ENCODE results near the gene TDRD1. TPM values are rescaled to one million over a fixed set of nuclear protein-coding genes. Genes with fewer than 3 reads are reported as not detected.

Gene TDRD1
- total RNA-seq, 1 experiment from 2014 or later = not detected

DNA sequence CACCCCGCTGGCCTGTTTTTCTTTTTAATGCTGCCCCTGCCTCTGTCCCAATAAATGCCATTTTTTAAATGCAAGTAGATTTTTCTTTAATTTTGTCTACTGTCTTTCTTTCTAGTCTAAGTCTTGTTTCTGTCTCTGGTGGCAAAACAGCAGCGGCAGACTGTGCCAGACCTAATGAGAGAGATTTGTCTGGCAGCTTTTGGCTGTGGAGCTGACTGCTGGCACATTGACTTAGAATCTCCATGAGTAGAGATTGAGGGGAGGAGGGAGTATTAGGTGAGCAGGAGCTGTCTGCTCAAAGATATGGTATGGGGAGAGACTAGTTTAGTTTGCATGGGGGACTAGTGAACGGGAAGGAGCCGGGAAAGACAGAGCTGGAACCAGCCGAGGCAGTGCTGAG is 72.9 kb downstream of the TDRD1 start:
- Histone ChIP-seq H3K9me3 (ENCODE audit: low read depth, low read length, poor library complexity, severe bottlenecking) (no peaks in the 10 kb centered on the region), H3K27ac (ENCODE audit: low read depth, low read length, poor library complexity, severe bottlenecking) (no peak overlapping the region), H3K36me3 (ENCODE audit: insufficient read depth, low read length, poor library complexity, severe bottlenecking) (no peaks in the 10 kb centered on the region), H3K27me3 (replicated peaks; ENCODE audit: insufficient read depth, low read depth, low read length, poor library complexity) (no peaks in the 10 kb centered on the region), H3K4me1 (ENCODE audit: insufficient read depth, low read length, poor library complexity, severe bottlenecking) (no peaks in the 10 kb centered on the region), H3K4me3 (ENCODE audit: low read depth, low read length, poor library complexity, severe bottlenecking) (no peak overlapping the region)
- intact Hi-C loops (cut with micrococcal nuclease; ENCODE audit: unreplicated experiment) = no loop called here
- TF ChIP-seq, protein P1, sequence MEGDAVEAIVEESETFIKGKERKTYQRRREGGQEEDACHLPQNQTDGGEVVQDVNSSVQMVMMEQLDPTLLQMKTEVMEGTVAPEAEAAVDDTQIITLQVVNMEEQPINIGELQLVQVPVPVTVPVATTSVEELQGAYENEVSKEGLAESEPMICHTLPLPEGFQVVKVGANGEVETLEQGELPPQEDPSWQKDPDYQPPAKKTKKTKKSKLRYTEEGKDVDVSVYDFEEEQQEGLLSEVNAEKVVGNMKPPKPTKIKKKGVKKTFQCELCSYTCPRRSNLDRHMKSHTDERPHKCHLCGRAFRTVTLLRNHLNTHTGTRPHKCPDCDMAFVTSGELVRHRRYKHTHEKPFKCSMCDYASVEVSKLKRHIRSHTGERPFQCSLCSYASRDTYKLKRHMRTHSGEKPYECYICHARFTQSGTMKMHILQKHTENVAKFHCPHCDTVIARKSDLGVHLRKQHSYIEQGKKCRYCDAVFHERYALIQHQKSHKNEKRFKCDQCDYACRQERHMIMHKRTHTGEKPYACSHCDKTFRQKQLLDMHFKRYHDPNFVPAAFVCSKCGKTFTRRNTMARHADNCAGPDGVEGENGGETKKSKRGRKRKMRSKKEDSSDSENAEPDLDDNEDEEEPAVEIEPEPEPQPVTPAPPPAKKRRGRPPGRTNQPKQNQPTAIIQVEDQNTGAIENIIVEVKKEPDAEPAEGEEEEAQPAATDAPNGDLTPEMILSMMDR (conservative IDR thresholded peaks at IDR 0.05; ENCODE audit: low read depth, low read length) = no peak
- TF ChIP-seq EZH2 (IDR thresholded peaks at IDR 0.05; ENCODE audit: borderline replicate concordance, low read depth, low read length, poor library complexity, severe bottlenecking) = no peak
- CTCF ChIA-PET = no interaction called here
- DNase-seq (ENCODE audit: low spot score) = no peak
- no TSS peak for BruUV-seq (replicated peaks)
- POLR2A ChIA-PET (ENCODE audit: low non-redundant PET) = no interaction called here

DNA sequence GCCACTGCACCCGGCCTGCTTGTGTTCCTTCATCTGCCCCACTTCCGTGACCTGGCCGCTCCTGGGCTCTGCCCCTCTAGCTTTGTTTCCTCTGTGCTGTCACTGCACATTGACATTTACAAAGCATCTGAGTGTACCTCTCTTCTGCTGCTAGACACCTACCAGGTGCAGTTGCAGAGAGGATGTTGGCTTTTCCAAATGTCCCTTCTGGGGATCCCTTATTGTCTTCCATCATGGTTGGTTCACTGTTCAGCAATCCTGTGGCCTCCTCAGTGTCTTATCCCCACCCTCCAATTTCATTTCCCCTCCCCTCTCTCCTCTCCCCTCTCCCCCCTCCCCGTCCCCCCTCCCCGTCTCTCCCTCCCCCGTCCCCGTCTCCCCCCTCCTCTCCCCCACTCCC is 73.7 kb downstream of the TDRD1 start:
- no TSS peak for BruUV-seq (replicated peaks)
- Histone ChIP-seq H3K36me3 (ENCODE audit: insufficient read depth, low read length, poor library complexity, severe bottlenecking) (no peaks in the 10 kb centered on the region), H3K4me3 (ENCODE audit: low read depth, low read length, poor library complexity, severe bottlenecking) (no peak overlapping the region), H3K4me1 (ENCODE audit: insufficient read depth, low read length, poor library complexity, severe bottlenecking) (no peaks in the 10 kb centered on the region), H3K9me3 (ENCODE audit: low read depth, low read length, poor library complexity, severe bottlenecking) (no peaks in the 10 kb centered on the region), H3K27ac (ENCODE audit: low read depth, low read length, poor library complexity, severe bottlenecking) (no peak overlapping the region), H3K27me3 (replicated peaks; ENCODE audit: insufficient read depth, low read depth, low read length, poor library complexity) (no peaks in the 10 kb centered on the region)
- intact Hi-C loops (cut with micrococcal nuclease; ENCODE audit: unreplicated experiment) = no loop called here
- TF ChIP-seq, protein P1 (conservative IDR thresholded peaks at IDR 0.05; ENCODE audit: low read depth, low read length) = no peak
- no peak for TF ChIP-seq EZH2 (IDR thresholded peaks at IDR 0.05; ENCODE audit: borderline replicate concordance, low read depth, low read length, poor library complexity, severe bottlenecking)
- ChIA-PET POLR2A (ENCODE audit: low non-redundant PET) (no interaction called here), CTCF (no interaction called here)
- DNase-seq (ENCODE audit: low spot score) = no peak

DNA sequence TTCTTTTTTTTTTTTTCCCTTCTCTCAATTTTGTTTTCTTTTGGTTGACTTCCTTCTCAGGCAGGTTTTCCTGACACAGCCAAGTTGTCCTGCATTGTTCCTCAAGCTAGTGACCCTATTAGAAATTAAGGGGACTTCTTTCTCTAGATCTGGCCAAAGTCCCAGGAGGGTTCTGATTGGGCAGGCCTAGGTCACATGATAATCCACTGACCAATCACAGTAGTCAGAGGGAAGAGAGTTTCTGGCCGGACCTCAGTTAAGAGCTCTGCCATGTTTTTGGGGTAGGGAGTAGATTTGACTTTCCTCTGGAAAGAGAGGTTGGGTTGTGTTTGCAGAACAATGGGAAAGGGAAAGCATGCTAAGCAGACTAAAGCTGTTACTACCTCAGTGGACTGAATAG is 76.1 kb downstream of the TDRD1 start:
- no peak overlapping the region for H3K4me3 ChIP-seq (ENCODE audit: low read depth, low read length, poor library complexity, severe bottlenecking)
- no TSS peak for BruUV-seq (replicated peaks)
- no peak for TF ChIP-seq EZH2 (IDR thresholded peaks at IDR 0.05; ENCODE audit: borderline replicate concordance, low read depth, low read length, poor library complexity, severe bottlenecking)
- TF ChIP-seq, protein P1 (conservative IDR thresholded peaks at IDR 0.05; ENCODE audit: low read depth, low read length) = no peak
- no peaks in the 10 kb centered on the region for H3K27me3 ChIP-seq (replicated peaks; ENCODE audit: insufficient read depth, low read depth, low read length, poor library complexity)
- intact Hi-C loops (cut with micrococcal nuclease; ENCODE audit: unreplicated experiment) = no loop called here
- ChIA-PET CTCF (no interaction called here), POLR2A (ENCODE audit: low non-redundant PET) (no interaction called here)
- no peaks in the 10 kb centered on the region for H3K36me3 ChIP-seq (ENCODE audit: insufficient read depth, low read length, poor library complexity, severe bottlenecking)
- no peaks in the 10 kb centered on the region for H3K9me3 ChIP-seq (ENCODE audit: low read depth, low read length, poor library complexity, severe bottlenecking)
- no peaks in the 10 kb centered on the region for H3K4me1 ChIP-seq (ENCODE audit: insufficient read depth, low read length, poor library complexity, severe bottlenecking)
- no peak overlapping the region for H3K27ac ChIP-seq (ENCODE audit: low read depth, low read length, poor library complexity, severe bottlenecking)
- DNase-seq (ENCODE audit: low spot score) = no peak
